GM18909 (cell line): ENCODE data around the gene KCTD7.
"Not testable (repeated sequence)": the region's sequence is repeated elsewhere in the genome, so short reads cannot be mapped to it uniquely, and the experiment has no call there.

ENCODE experiments used
- ATAC-seq: cut with Tn5 transposase; IDR thresholded peaks from one replicate; pipeline ENCODE4 v1.9.1; 2021; ENCODE audit warnings: mild to moderate bottlenecking; ENCODE audit not compliant: unreplicated experiment, poor library complexity

KCTD7 gene

DNA sequence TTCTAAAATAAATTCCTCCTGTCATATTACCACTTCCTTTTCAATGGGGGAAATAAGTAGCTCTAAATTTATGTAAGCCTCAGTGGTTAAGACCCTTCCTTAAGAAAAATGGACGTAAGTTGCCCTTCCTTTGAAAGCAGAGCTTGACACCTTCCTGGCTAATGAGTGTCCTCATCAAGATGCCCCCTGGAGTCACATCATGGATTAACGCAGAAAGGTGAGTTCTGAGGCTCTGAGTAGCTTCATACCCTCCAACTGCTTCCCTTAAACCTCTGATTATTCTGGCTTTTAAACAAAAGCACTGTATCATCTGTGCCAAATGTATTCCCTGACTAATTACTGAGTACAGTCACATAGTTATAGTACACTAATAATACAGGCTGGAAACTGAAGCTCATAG lies 14.7 kb downstream of the KCTD7 start:
- ATAC-seq, result no peak

DNA sequence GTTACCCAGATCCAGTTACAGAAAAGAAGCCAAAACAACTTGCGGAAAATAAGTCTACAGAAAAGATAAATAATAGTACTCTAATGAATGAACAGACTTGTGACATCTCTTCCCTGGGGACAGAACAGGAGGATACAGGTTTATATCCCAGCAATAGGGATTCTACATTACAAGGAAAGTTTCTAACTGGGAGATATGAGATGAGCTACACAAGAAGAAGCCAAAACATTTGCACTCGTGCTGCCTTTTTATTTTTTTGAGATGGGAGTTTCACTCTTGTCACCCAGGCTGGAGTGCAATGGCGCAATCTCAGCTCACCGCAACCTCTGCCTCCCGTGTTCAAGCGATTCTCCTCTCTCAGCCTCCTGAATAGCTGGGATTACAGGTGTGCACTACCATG lies 22.3 kb downstream of the KCTD7 start:
- ATAC-seq, result not testable (repeated sequence)

DNA sequence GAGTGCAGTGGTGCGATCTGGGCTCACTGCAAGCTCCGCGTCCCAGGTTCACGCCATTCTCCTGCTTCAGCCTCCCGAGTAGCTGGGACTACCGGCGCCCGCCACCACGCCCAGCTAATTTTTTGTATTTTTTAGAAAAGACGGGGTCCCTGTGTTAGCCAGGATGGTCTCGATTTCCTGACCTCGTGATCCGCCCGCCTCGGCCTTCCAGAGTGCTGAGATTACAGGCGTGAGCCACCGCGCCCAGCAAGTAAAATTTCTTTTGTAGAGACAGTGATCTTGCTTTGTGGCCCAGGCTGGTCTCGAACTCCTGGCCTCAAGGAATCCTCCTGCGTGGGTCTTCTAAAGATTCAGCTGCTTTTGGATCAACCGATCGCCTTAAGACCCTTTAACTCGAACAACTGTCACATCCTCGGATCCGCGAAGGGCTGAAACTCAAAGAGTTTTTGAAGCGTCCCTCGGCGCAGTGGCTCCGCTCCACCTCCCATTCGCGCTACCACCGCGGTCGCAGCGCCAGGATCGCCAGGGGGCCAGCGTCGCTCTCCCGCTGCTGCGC lies 25.1 kb downstream of the KCTD7 start:
- not testable (repeated sequence) for ATAC-seq

DNA sequence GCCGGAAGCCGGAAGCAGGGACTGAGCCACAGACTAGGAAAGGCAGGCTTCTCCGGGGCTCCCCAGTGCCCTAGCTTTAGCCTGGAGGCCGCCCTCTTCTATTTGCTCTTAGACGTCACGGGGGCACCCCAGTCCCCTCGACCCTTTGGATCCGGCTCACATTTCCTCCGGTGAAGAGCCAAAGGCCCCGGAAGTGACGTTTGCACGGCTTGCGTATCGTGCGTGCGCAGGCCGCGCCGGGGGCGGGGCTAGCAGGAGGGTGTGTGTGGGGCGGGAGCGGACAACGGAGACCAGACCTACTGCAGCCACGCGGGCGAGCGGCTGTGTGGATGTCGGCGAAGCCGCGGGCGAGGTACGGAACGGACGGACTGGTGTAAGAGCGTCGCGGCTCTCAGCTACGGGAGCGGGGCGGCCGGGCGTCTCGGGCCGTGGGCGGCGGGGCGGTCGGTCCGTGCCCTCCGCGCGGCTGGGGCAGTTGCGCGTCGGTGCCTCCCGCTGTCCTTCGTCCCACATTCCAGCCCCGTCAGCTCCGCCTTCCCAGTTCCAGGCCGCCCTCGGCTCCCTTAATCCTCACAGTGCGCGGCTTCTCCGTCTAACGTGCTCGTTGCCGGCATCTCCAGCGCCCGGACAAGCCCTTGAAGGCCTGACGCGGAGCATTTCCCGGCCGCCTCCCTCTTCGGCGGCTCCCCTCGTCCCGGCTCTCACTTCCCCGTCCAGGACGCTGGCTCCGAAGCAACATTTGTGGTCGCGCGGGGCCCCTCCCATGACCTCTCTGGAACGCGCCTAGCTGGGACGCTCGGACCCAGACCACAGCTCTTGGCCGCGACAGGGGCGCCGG lies 25.8 kb downstream of the KCTD7 start:
- peak; percentile 94 for ATAC-seq

DNA sequence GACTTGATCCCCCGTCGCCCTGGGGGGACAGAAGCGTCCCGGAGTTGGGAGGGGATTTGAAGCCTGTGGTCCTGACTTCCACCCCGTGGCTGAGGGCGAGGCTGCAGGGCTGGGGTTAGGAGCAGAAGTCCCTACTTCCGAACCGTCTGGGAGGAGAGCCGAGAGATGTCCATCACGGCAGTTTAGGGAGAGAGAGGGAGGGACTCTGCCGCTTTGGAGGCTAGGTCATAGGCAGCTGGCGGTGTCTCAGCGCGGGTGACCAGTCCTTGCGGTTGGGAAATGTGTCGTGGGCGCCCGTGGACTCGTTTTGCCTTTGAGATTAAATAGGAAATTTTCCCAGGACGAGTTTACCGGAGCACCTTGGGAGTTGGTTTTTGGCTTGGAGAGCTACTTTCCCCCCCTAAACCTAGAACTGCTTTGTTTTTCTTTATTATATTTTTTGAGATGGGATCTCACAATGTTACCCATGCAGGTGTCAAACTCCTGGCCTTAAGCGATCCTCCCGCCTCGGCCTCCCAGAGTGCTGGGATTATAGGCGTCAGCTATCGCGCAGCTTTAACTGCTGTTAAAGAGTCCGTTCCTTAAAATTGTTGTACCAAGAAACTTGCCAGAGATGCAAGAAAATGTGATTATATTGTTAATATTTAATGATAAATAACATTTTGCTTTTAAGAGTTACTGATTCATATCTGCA lies 26.6 kb downstream of the KCTD7 start:
- ATAC-seq, result not testable (repeated sequence)

DNA sequence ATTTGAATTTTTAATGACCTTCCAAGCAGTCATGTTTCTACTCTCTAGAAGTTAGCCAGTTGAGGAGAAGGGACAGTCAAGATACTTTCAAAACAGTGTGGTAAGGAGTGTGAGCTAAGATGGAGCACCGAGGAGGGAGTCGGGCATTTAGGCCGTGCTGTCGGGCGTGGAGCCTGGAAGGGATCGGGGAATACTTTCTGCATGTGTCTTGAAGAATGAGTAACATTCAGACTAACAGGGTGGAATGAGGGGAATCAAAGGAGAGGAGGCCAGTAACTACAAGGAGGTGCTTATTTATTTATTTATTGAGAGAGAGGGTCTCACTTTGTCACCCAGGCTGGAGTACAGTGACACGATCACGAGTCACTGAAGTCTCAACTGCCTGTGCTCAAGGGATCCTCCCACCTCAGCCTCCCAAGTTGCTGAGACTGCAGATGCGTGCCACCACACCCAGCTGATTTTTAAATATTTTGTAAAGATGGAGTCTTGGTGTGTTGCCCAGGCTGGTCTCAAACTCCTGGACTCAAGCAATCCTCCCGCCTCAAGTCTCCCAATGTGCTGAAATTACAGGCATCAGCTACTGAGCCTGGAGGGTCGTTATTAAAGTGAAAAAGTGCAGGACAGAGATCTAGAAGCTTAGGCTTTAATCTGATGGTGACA lies 27.3 kb downstream of the KCTD7 start:
- not testable (repeated sequence) for ATAC-seq

DNA sequence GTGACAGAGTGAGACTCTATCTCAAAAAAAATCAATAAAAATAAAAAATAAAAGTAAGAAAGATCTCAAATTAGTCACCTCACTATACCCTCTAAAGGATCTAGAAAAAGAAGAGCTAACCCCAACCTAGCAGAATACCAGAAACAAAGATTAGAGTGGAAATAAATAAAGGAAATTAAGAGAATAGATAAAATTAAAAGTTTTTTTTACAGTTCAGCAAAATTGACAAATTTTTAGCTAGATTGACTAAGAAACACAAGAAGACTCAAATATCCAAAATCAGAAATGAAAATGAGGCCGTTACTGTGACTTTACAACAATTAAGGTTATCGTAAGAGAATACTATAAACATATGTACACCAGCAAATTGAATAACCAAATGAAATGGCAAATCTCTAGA lies 29.1 kb downstream of the KCTD7 start:
- no peak for ATAC-seq

DNA sequence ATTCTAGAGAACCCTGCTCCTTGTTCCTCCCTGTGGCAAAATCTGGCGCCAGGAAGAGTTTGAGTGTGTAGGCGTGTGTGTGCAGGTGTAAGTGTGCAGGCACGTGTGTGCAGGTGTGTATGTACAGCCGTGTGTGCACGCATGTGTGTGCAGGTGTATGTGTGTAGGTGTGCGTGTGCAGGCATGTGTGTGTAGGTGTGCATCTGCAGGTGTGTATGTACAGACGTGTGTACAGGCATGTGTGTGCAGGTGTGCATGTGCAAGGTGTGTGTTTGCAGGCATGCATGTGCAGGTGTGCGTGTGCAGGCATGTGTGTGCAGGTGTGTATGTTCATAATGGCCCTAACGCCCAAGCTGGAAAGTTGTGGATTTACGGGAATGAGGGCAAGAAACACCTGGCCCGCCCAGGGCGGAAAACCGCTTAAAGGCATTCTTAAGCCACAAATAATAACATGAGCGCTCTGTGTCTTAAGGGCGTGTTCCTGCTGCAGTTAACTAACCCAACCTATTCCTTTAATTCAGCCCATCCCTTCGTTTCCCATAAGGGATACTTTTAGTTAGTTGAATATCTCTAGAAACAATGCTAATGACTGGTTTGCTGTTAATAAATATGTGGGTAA lies 34.1 kb downstream of the KCTD7 start:
- ATAC-seq, result no peak

DNA sequence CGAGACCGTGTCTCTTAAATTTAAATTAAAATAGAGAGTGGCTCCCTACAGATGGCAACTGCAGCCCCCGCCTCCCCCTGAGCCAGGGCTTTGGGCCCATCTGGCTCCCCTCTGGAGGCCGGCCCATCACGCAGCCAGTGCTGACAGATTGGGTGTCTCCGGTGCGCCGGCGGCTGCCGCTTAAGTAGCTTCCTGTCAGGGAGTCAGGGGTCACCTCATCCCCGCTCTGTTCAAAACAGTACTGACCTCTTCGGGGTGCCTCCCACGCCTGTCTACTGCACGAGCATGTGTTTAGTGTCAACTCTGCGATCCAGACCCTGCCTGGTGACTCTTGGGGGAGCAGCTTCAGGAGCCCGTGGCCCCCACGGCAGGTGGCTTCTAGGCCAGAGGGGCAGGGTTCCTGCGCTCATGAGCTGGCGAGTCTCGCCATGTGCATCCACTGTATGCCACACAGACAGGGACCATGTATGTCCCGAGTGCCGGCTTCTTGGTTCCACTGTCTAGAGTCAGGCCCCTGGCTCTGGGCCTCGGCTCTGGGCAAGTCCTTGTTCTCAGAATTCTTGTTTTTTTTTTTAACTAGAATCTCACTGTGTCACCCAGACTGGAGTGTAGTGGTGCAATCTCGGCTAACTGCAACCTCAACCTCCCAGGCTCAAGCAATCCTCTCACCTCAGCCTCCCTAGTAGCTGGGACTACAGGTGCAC lies 36.1 kb downstream of the KCTD7 start:
- ATAC-seq, result no peak

DNA sequence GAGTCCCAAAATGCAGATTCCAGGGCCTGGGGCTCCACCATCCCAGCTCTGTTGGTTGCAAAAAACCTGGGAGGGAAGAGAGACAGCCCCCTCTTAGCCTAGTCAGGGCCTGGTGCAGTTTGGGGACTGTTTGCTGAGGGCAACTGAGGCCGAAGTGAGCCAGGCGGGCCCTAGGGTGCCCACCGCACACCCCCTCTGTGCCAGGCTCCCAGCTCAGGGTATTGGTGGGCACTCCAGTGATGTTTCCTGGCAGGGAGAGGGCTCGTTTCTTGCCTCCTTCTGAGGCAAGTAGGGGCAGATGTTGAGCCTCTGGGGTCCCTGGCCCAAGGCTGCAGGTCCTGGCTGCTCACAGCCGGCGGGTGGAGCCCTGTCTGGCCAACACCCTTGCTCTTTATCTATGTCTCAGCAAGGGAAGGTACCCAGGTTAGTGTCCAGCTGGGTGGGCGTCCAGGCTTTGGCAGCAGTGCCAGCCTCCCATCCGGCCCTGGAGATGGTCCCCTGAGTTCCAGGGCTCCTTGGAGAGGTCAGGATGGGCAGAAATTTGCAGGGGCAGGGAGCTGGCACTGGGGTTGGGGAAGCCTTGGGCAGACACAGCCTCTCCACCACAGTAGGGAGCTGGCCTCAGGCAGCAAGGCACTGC lies 37.8 kb downstream of the KCTD7 start:
- no peak for ATAC-seq

DNA sequence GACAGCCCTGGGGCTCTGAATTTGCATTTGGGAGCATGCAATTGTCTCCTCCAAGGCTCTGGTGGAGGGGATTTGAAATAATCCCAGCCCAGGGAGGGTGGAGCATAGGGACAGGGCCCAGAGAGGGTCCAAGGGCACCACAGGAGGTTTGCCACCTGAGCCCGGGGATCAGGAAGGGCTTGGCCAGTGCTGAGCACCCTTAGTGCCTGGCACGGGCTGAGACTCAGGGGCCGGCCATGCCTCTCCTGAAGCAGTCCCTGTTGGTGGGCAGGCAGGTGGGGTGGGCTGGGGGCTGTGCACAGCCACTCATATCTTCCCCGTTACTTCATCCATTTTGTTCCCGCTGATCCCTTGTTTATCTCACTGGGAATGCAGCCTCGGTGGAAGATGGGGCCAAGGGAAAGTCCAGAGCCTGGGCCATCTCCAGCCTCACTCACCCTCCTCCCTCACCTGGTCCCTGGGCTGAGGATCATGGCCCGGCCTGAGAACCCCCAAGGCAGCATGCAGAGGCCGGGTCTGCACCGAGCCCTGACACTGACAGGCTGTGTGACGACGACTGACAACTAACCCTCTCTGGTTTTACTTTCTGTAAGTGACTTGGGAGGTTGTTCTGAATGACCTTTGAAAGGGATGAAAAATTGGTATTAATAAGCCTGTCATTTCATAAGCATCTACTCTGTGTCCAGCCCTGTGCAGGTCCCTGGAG lies 38.5 kb downstream of the KCTD7 start:
- no peak for ATAC-seq

DNA sequence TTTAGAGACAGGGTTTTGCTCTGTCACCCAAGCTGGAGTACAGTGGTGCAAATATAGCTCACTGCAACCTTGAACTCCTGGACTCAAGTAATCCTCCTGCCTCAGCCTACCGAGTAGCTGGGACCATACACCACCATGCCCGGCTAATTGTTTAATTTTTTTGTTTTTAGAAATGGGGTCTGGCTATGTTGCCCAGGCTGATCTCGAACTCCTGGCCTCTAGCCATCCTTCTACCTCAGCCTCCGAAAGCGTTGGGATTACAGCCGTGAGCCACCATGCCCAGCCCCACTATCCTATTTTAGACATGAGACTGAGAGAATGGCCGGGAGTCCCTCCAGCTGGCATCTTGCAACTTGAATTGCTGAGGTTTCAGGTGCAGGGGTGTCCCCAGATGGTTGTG lies 39.4 kb downstream of the KCTD7 start:
- ATAC-seq, result no peak

DNA sequence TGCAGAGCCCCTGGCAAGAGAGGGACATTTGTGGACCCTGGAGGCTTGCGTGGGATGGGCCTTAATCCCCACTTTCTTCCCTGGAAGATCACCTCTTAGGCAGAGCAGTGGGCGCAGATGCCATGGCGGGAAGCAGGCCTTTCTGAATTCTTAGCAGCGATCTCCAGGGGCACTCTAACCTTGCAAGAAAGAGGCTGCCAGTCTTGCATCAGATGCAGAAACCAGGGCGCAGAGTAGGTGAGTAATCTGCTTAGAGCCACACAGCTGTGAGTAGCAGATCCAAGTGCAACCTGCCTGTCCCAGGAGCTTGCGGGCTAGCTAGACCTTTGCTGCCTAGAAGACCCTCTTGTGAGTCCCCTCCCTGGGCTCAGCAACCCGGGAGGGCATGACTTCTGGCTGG lies 40.0 kb downstream of the KCTD7 start:
- no peak for ATAC-seq

DNA sequence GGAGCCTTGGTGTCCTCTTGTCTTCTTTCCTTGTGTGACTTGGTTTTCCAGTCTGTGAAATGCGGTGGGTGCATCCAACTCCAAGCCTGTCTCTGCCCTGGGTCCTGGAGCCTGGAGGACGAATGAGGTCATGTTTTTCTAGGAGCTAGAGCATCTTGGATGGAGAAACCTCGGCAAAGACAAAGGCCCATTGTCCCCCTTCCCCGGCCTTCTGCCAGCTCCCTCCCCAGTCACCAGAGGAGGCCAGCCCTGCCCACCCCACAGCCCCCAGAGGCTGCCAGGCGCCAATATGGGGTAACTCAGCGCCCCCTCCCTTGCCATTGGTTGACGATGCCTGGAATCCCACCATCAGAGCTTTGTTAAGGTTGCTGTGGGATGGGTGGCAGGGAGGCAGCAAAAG lies 40.4 kb downstream of the KCTD7 start:
- ATAC-seq, result no peak

DNA sequence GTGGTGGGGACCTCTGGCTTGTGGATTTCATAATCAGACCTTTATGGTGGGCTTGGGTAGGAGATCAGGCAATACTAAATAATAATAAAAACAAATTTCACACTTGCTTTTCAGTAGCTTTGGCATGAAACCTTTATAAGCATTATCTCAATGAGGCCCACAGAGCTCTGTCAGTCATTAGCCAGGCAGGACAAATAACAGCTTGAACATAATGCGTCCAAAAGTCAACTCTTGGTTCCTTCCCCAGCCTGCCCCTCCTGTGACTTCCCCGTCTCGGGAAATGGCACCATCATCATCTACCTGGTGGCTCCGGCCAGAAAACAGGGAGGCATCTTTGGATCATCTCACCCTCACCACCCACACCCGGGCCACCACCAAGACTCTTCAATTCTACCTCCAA lies 40.8 kb downstream of the KCTD7 start:
- ATAC-seq, result no peak

DNA sequence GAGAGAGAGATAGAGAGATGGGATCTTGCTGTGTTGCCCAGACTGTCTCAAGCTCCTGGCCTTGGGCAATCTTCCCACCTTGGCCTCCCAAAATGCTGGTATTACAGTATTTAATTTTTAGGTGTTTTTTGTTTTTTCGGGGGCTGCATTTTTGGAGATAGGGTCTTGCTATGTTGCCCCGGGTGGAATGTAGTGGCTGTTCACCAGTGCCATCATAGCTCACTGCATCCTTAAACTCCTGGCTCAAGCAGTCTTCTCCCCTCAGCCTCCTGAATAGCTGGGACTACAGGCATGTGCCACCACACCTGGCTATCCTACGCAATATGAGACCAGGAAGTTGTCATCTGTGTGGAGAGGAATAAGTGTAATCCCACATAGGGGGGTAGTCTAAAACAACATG lies 42.4 kb downstream of the KCTD7 start:
- no peak for ATAC-seq

DNA sequence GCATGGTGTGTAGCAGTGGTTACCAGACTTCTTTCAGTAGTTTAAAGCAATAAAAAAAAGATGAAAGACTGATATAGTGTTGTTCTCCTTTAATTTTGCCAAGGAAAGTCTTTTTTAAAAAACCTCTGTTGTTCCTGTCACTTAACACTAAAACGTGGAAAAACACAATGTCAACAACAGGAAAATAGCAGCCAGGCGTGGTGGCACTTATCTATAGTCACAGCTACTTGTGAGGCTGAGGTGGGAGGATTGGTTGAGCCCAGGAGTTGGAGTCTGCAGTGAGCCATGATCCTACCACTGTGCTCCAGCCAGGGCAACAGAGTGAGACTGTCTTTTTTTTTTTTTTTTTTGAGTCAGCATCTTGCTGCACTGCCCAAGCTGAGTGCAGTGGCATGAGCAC lies 42.8 kb downstream of the KCTD7 start:
- not testable (repeated sequence) for ATAC-seq

DNA sequence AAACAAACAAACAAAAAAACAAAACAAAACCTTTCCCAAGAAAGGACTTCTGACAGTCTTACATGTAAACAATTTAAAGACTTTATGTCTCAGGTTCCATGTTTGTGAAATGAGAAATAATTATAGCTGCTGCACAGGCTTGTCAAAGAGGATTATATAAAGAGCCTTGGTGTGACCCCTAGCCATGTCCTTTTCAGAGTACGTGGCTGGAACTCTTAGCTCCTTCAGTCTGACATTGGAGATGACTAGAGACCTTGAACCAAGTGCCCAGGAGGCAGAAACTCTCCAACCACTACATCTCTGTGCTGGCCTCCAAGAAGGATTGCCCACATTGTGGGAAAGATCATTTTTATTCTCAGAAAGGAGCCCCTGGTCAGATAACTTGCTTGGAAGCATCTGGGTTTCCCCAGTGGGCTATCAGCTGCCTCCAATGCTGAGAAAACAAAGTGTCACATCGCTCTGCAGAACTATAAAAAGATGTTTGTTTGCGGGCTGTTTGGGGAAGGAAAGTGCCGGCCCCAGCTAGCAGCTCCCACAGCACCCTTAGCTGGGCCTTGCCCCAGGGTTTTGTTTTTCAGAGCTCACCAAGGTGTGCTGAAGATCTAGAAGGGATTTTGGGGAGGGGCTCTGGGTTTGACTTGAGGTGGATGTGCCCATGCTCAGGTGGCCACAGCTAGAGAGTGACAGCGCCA lies 43.9 kb downstream of the KCTD7 start:
- not testable (repeated sequence) for ATAC-seq
